Dendritic cell treated with granulocyte-macrophage colony-stimulating factor and Interleukin-4, amounts not matched to agents 40 ng/mL and 50 ng/mL, for 4 days (primary cell): ENCODE measurements around the gene TEX38.
"Not testable (repeated sequence)": the region's sequence is repeated elsewhere in the genome, so short reads cannot be mapped to it uniquely, and the experiment has no call there.

ENCODE experiments used
- H3K27ac Mint-ChIP-seq: one replicate; pipeline ENCODE4 v1.8.0; 2022; ENCODE audit warnings: mild to moderate bottlenecking, mixed read lengths
- H3K27me3 Mint-ChIP-seq: one replicate; pipeline ENCODE4 v1.8.0; 2022; ENCODE audit warnings: mild to moderate bottlenecking, mixed read lengths
- H3K36me3 Mint-ChIP-seq: one replicate; pipeline ENCODE4 v1.8.0; 2022; ENCODE audit warnings: low read depth, mixed read lengths
- H3K4me1 Mint-ChIP-seq: one replicate; pipeline ENCODE4 v1.8.0; 2022; ENCODE audit warnings: low read depth, mixed read lengths
- H3K4me3 Mint-ChIP-seq: one replicate; pipeline ENCODE4 v1.8.0; 2022; ENCODE audit warnings: mild to moderate bottlenecking, moderate library complexity, mixed read lengths
- H3K9me3 Mint-ChIP-seq: one replicate; pipeline ENCODE4 v1.8.0; 2022; ENCODE audit warnings: mixed read lengths
- intact Hi-C: fragments of 100-400 bp; cut with micrococcal nuclease; formaldehyde crosslinking; loops from one replicate; pipeline ENCODE4 v1.15.0; 2022

TEX38 gene

DNA sequence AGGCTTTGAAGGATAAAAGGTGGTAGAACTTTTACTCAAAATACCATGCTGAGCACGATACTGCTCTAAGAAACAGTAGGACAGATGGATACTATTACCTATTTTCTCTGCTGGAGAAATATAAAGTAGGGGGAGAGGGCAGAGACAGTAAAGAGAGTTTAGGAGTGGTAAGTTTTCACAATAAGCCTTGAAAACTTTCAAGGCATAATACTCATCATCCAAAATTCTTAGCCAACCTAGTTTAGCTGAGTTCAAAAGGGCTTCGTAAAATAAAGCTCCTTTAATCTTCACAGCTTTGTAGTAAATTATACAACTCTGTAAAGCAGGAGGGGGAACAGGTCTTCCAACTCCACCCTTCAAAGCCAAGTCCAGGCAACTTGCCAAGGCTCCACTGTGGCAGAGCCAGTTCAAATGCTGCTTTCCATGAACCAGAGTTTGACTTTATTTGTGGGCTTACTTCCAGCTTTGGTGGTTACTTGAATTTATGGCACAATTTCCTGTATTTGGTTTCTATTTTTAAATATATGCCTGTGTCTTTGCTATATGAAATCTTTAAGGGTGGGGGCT, 15.5 kb downstream of the TEX38 start:
- no peaks in the 10 kb centered on the region for H3K9me3 Mint-ChIP-seq
- H3K4me1 Mint-ChIP-seq = peaks cover 40% of the 10 kb centered on the region
- H3K27ac Mint-ChIP-seq = no peak overlapping the region
- intact Hi-C loops = no loop called here
- H3K4me3 Mint-ChIP-seq = no peak overlapping the region
- peaks cover 99% of the 10 kb centered on the region for H3K36me3 Mint-ChIP-seq
- no peaks in the 10 kb centered on the region for H3K27me3 Mint-ChIP-seq

DNA sequence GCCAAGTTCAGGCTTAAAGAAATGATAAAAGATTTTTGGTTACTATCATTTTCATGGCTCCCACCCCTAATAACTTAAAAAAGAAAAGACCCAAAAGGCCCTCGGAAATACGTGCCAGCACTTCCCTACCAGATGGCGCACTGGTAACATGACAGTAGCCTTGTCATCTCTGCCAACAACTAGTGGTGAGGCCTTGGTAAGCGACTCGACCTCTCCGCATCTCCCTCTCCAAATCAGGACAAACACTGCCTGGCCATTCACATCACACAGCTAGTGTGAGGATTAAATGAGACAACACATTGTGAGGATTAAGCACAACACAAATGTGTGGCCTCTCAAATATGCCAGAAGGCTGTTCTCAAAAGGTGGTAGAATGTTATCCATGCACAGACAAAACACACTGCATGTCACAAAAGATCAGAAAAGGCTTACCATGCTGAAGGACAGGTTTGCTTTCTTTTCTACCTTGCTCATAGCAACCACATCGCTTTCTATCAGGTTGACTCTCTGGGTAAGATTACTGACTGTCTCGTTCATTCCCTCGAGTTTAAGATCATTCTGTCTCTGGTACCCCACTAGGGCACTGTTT, 16.4 kb downstream of the TEX38 start:
- Mint-ChIP-seq H3K36me3 (peaks cover 97% of the 10 kb centered on the region), H3K27ac (no peak overlapping the region)

DNA sequence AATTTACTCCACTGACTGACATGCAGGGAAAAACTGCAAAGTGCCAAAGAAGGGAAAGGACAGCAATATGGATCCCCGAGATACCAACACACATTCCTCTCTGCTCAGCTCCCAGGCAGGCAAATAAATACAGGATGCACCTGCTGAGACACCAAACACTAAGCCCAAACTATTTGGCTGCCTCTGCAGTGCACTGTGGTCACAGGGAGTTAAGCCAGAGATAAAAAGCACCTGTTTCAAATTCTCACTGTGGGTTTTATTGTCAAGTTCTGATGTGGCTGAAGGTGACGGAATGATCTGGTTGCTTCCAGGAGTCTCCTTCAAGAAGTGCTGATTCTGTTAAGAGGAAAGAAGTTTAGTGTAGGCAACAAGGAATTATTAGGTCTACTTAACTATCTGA, 17.7 kb downstream of the TEX38 start:
- Mint-ChIP-seq H3K4me3 (no peak overlapping the region), H3K36me3 (peaks cover 94% of the 10 kb centered on the region), H3K4me1 (peaks cover 40% of the 10 kb centered on the region), H3K9me3 (no peaks in the 10 kb centered on the region), H3K27me3 (no peaks in the 10 kb centered on the region), H3K27ac (no peak overlapping the region)
- intact Hi-C loops = no loop called here

More for the DNA sequence above, 16.4 kb downstream of the TEX38 start:
- no peaks in the 10 kb centered on the region for H3K9me3 Mint-ChIP-seq
- intact Hi-C loops = no loop called here
- H3K27me3 Mint-ChIP-seq = no peaks in the 10 kb centered on the region
- H3K4me3 Mint-ChIP-seq = no peak overlapping the region
- peaks cover 40% of the 10 kb centered on the region for H3K4me1 Mint-ChIP-seq

DNA sequence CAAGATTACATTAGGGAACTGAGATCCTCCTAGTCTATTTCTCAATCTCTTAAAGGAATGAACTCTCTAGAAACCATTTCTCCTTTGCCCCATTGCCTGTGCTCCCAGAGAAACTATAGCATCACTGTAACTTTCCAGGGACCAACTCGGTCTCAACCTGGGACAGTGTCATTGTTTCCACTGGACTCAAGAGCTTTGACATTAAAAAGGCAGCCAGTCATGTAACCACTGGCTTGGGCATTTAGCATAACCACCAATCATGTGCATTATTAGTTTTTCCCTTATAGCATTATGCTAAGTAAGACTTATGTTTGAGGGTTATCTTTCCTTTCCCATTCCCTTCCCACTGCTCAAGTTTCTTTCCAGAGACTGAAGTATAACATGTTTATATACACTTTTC, 18.2 kb downstream of the TEX38 start:
- Mint-ChIP-seq H3K9me3 (no peaks in the 10 kb centered on the region), H3K4me1 (peaks cover 40% of the 10 kb centered on the region), H3K4me3 (no peak overlapping the region), H3K36me3 (peaks cover 94% of the 10 kb centered on the region), H3K27ac (no peak overlapping the region), H3K27me3 (no peaks in the 10 kb centered on the region)
- intact Hi-C loops = no loop called here

DNA sequence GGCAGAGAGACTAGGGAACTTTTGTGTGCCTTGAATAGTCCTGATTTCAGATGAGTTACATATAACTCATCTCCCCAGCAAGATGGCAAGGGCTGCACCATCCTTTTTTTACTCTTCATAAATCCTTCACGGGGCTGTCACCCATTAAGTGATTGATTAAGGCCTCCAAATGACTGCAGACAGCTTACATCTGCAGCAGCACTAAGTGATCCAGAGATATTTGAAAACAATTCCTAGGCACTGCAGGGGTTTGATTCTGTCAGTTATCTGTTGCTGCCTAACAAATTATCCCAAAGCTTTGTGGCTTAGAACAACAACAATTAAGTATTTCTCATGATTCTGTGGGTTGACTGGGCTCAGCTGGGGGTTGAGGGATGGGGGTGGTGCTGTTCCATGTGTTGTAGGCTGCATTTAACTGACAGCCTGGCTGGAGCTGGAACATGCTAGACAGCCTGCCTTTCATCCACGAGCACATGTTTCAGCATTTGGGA, 19.3 kb downstream of the TEX38 start:
- H3K27ac Mint-ChIP-seq = no peak overlapping the region

DNA sequence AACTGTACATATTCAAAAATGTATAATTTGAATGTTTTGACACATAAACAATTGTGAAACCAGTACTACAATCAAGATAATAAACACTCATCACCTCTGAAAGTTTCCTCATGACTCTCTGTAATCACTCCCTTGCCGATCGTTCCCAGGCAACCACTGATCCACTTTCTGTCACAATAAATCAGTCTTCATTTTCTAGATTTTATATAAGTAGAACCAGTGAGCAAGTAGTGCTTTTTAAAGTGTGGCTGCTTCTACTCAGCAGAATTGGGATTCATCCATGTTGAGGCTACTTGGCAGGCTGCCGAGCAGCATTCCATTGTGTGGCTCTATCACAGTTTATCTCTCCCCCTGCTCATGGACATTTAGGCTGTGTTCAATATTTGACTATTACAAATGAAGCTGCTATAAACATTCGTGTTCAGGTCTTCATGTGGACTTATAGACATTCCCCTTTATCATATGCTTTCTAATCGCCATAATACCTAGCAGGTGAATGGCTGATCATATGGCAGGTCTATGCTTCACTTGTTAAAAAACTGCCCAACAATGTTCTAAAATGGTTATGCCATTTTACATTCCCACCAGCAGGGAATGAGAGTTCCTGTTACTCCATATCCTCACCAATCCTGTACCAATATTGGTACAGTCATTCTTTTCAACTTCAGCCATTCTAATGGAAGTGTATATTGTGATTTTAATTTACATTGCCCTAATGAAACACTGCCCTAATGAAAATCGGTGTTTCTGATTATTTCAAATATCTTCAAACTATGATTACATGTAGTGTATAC, 20.5 kb downstream of the TEX38 start:
- H3K9me3 Mint-ChIP-seq = peaks cover 8% of the 10 kb centered on the region
- no peak overlapping the region for H3K27ac Mint-ChIP-seq
- H3K4me1 Mint-ChIP-seq = peaks cover 34% of the 10 kb centered on the region
- H3K36me3 Mint-ChIP-seq = peaks cover 94% of the 10 kb centered on the region
- no peak overlapping the region for H3K4me3 Mint-ChIP-seq
- H3K27me3 Mint-ChIP-seq = no peaks in the 10 kb centered on the region
- intact Hi-C loops = no loop called here

More for the DNA sequence above, 19.3 kb downstream of the TEX38 start:
- H3K27me3 Mint-ChIP-seq = no peaks in the 10 kb centered on the region
- H3K4me1 Mint-ChIP-seq = peaks cover 40% of the 10 kb centered on the region
- H3K4me3 Mint-ChIP-seq = no peak overlapping the region
- peaks cover 8% of the 10 kb centered on the region for H3K9me3 Mint-ChIP-seq
- intact Hi-C loops = no loop called here
- peaks cover 94% of the 10 kb centered on the region for H3K36me3 Mint-ChIP-seq

DNA sequence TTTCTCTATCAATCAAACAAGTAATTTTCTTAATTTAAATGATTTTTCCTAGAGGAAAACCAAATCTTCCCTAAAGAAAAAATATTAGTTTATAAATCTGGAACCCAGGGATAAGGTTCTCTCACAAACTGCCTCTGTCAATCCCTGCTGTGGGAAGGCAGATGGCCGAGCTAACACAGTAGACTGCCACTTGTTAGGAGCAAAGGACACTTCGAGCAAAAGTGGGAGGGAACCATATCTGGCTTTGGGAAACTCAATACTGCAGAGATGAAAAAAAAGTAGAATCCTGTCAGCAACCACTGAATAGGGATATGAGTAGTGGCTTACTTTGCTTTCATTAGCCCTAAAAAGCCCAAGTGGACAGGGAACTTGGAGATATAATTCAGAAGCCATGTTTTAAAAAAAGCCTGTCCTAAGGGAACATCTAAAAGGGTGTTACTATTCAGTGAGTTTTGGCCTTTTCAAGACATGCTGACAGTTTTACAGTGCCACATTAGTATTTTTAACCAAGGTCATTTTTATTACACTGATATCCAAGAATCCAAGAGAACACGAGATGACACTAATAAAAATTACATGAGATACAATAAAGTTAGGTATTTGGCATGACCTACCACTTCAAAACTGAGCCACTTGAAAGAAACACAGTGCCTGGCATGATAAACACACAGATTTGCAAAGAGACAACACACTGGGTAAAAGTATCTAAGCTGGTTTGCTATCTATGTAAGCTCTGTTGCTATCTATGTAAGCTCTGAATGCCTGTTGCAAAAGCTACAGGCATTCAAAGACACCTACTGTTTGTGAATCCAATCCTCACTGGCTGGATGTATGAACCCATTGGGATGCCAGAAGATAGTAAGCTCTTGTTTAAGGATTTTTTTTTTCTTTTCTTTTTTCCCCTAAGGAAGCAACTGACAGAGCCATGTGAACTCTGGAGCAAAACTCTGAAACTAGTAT, 21.4 kb downstream of the TEX38 start:
- Mint-ChIP-seq H3K9me3 (peaks cover 8% of the 10 kb centered on the region), H3K4me3 (no peak overlapping the region), H3K4me1 (peaks cover 27% of the 10 kb centered on the region), H3K27me3 (no peaks in the 10 kb centered on the region), H3K36me3 (peaks cover 94% of the 10 kb centered on the region), H3K27ac (no peak overlapping the region)
- intact Hi-C loops = no loop called here

DNA sequence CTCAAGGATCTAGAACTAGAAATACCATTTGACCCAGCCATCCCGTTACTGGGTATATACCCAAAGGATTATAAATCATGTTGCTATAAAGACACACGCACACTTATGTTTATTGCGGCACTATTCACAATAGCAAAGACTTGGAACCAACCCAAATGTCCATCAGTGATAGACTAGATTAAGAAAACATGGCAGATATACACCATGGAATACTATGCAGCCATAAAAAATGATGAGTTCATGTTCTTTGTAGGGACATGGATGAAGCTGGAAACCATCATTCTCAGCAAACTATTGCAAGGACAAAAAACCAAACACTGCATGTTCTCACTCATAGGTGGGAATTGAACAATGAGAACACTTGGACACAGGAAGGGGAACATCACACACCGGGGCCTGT, 23.0 kb downstream of the TEX38 start:
- intact Hi-C loops, H3K27ac Mint-ChIP-seq, H3K27me3 Mint-ChIP-seq, H3K9me3 Mint-ChIP-seq, H3K4me3 Mint-ChIP-seq: not testable (repeated sequence)
- Mint-ChIP-seq H3K36me3 (peaks cover 91% of the 10 kb centered on the region), H3K4me1 (peaks cover 31% of the 10 kb centered on the region)

DNA sequence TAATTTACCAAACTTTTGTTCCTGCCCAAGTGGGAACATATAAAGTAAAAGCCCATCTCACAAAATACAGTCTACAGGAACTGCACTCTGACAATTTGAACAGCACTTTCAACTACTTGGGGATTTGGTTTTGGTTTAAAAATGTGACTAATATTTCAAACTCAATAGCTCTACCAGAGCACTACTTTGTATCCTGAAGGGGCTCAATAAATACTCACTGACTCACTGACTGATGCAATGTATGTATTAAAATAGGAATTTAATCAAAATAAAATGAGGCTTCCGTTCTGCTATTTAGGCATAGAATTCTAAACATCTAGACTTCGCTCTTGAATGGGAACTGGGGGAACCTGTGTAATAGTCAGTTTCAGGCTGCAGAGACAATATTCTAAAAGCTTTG, 25.4 kb downstream of the TEX38 start:
- Mint-ChIP-seq H3K9me3 (peaks cover 8% of the 10 kb centered on the region), H3K27me3 (no peaks in the 10 kb centered on the region), H3K4me1 (peaks cover 28% of the 10 kb centered on the region), H3K4me3 (no peak overlapping the region), H3K36me3 (peaks cover 84% of the 10 kb centered on the region), H3K27ac (no peak overlapping the region)
- intact Hi-C loops = no loop called here

DNA sequence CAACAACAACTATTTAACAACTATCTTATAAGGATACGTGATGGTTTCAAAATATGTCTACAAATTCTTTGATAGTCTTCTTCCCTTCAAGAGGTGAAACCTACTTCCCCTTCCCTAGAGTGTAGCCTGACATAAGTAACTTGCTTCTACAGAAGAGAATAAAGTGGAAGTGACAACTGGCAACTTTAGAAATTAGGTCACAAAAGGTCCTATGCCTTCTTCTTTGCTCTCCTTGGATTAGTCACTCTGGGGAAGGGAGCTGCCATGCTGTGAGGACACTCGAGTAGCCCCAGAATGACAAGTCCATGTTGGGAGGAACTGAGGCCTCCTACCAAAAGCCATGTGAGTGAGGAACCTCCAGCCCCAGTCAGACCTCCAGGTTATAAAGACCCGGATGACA, 28.0 kb downstream of the TEX38 start:
- intact Hi-C loops = no loop called here
- H3K36me3 Mint-ChIP-seq = peaks cover 89% of the 10 kb centered on the region
- no peaks in the 10 kb centered on the region for H3K27me3 Mint-ChIP-seq
- no peak overlapping the region for H3K4me3 Mint-ChIP-seq
- peaks cover 8% of the 10 kb centered on the region for H3K9me3 Mint-ChIP-seq
- H3K27ac Mint-ChIP-seq = peak overlapping the region; percentile 59
- peaks cover 28% of the 10 kb centered on the region for H3K4me1 Mint-ChIP-seq

DNA sequence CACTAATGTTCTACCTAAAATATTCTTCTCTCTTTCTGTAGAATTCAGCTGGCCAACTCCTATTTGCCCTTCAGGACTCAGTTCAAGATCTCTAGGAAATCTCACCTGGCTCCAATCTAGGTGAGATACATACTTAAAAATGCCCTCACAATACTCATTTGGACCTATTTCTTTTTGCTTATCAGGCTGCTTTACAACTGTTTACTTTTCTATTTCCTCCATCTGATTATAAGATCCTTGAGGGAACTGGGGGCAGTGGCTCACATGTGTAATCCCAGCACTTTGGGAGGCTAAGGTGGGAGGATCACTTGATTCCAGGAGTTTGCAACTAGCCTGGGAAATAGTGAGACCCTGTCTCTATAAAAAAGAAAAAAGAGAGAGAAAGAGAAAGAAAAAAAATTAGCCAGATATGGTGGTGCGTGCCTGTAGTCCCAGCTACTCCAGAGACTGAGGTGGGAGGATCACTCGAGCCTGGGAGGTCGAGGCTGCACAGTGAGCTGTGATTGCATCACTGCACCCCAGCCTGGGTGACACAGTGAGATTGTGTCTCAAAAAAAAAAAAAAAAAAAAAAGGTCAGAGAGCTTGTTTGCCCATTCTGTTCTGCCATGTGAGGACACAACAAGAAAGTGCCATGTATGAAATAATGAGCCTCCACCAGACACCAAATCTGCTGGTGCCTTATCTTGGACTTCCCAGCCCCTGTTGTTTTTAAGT, 32.4 kb downstream of the TEX38 start:
- H3K27me3 Mint-ChIP-seq = no peaks in the 10 kb centered on the region
- no peaks in the 10 kb centered on the region for H3K9me3 Mint-ChIP-seq
- no peak overlapping the region for H3K4me3 Mint-ChIP-seq
- intact Hi-C loops = no loop called here
- H3K36me3 Mint-ChIP-seq = peaks cover 80% of the 10 kb centered on the region
- H3K4me1 Mint-ChIP-seq = peaks cover 21% of the 10 kb centered on the region
- peak overlapping the region; percentile 18 for H3K27ac Mint-ChIP-seq

DNA sequence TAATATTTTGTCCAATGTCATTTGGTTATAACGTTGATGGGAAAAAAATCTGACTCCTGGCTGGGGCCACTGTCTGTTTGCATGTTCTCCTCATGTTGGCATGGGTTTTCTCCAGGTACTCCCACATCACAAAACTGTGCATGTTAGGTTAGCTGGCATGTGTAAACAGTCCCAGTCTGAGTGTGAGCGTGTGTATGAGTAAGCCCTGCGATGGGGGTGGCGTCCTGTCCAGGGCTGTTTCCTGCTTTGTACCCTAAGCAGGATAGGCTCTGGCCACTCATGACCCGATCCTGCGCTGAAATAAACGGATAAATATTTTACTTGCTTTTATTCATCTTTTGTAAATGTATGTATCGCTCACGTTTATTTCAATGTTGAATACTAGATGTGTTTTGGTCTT, 33.8 kb downstream of the TEX38 start:
- H3K36me3 Mint-ChIP-seq = peaks cover 90% of the 10 kb centered on the region
- H3K4me3 Mint-ChIP-seq = no peak overlapping the region
- H3K4me1 Mint-ChIP-seq = peaks cover 22% of the 10 kb centered on the region
- no peak overlapping the region for H3K27ac Mint-ChIP-seq
- intact Hi-C loops = no loop called here
- H3K27me3 Mint-ChIP-seq = no peaks in the 10 kb centered on the region
- H3K9me3 Mint-ChIP-seq = no peaks in the 10 kb centered on the region

DNA sequence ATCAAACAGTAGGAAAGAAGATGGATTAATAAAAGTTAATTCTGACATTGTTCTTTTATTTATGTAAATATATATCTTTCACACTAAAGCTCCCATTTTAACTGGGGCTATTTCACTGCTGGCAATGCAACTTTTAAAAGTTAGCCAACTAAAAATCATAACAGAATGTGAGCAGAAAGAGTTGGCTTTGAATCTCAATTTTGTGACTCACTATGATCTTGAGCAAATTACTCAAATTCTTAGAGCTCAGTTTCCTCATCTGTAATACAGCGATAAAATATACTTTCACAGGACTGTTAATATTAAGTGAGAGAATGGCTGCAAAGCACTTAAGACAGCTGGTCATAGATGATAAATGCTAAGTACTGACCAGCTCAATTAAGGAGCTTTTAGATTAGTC, 36.5 kb downstream of the TEX38 start:
- Mint-ChIP-seq H3K9me3 (no peaks in the 10 kb centered on the region), H3K4me3 (no peak overlapping the region), H3K27me3 (no peaks in the 10 kb centered on the region), H3K4me1 (peaks cover 16% of the 10 kb centered on the region), H3K36me3 (peaks cover 84% of the 10 kb centered on the region), H3K27ac (no peak overlapping the region)
- intact Hi-C loops = no loop called here
